Neural crest cell (in vitro differentiated cells): ENCODE results near the gene TRIP4. TPM values are rescaled to one million over a fixed set of nuclear protein-coding genes. Genes with fewer than 3 reads are reported as not detected.

Experiments used
- DNase-seq: peaks from one replicate; pipeline ENCODE4 v3.0.0; 2021; ENCODE audit warnings: low read depth, mixed read lengths, low spot score
- H3K27ac Mint-ChIP-seq: one replicate; pipeline ENCODE4 v1.8.0; 2021; ENCODE audit warnings: mild to moderate bottlenecking, mixed read lengths; ENCODE audit not compliant: unreplicated experiment
- H3K27me3 Mint-ChIP-seq: 2 replicates; pipeline ENCODE4 v1.8.0; 2021; ENCODE audit warnings: low read depth, mild to moderate bottlenecking, mixed read lengths
- H3K36me3 Mint-ChIP-seq: 2 replicates; pipeline ENCODE4 v1.8.0; 2021; ENCODE audit warnings: low read depth, mild to moderate bottlenecking, mixed read lengths
- H3K4me1 Mint-ChIP-seq: 2 replicates; pipeline ENCODE4 v1.8.0; 2021; ENCODE audit warnings: mixed read lengths
- H3K4me3 Mint-ChIP-seq: one replicate; pipeline ENCODE4 v1.8.0; 2021; ENCODE audit warnings: mild to moderate bottlenecking, mixed read lengths
- H3K9me3 Mint-ChIP-seq: 2 replicates; pipeline ENCODE4 v1.8.0; 2021; ENCODE audit warnings: mixed read lengths
- total RNA-seq: library from RNA; stranded (reverse); gene quantifications from 2 replicates; pipeline ENCODE4 v1.2.1, GENCODE V29; 2021
- TF ChIP-seq, protein P1 (sequence below): fragments of 200-600 bp; sonication (generic); conservative IDR thresholded peaks from 2 replicates; pipeline ENCODE4 v1.5.0; 2021; ENCODE audit warnings: antibody characterized with exemption, mild to moderate bottlenecking

The TRIP4 gene
- total RNA-seq, 1 donor from 2014 or later, result 20.8 TPM

DNA sequence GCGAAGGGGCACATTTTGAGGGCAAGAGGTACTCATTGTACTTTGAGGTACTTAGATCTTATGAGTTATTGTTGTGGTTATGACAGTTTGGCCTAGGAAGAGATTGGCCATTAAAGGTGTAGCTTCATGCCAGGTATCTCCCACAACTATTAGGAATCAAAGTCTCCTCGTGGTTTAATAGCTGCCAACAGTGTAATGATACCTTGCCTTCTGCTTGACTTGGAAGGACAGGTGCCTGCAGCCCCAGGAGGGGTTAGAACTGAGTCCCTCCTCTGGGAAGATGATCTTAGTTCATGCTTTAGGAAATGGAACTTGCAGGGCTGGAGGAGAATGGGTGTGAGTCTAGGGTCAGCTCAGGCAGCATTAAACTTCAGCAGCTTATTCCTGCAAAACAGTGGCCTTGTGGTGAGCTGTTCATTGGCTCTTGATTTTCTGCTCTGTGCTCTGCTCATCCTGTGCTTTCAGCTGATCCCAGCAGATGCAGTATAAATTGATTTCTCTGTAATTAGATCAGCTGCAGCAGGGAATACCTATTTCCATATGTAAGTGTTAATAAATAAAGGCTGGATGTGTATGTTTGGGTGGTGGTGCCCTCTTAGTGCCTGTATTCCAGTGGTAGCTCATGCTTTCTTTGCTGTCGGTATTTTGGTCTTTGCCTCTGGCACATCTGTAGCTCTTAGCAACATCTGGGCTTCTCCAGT lies 113.2 kb downstream of the TRIP4 start:
- no peak for DNase-seq
- H3K27me3 Mint-ChIP-seq, result no peaks in the 10 kb centered on the region
- no peaks in the 10 kb centered on the region for H3K9me3 Mint-ChIP-seq
- no peak overlapping the region for H3K27ac Mint-ChIP-seq
- no peak overlapping the region for H3K4me3 Mint-ChIP-seq
- peaks cover 6% of the 10 kb centered on the region for H3K36me3 Mint-ChIP-seq
- TF ChIP-seq, protein P1, sequence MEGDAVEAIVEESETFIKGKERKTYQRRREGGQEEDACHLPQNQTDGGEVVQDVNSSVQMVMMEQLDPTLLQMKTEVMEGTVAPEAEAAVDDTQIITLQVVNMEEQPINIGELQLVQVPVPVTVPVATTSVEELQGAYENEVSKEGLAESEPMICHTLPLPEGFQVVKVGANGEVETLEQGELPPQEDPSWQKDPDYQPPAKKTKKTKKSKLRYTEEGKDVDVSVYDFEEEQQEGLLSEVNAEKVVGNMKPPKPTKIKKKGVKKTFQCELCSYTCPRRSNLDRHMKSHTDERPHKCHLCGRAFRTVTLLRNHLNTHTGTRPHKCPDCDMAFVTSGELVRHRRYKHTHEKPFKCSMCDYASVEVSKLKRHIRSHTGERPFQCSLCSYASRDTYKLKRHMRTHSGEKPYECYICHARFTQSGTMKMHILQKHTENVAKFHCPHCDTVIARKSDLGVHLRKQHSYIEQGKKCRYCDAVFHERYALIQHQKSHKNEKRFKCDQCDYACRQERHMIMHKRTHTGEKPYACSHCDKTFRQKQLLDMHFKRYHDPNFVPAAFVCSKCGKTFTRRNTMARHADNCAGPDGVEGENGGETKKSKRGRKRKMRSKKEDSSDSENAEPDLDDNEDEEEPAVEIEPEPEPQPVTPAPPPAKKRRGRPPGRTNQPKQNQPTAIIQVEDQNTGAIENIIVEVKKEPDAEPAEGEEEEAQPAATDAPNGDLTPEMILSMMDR, result no peak
- peaks cover 21% of the 10 kb centered on the region for H3K4me1 Mint-ChIP-seq

DNA sequence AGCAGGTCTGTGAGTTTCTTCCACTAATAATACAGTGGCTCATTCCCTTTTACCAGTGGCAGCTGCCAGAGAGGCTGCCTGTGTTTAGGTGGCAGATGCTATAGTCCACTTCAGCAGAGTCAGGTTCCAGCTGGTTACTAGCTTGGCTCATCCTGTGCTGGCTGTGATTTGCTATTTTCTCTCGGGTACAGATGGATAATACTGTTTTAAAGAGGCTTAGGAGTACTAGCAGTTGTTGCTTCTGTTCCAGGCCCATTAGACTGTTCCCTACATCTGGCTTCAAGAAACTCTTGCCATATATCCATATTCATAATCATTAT lies 113.7 kb downstream of the TRIP4 start:
- no peak for DNase-seq

DNA sequence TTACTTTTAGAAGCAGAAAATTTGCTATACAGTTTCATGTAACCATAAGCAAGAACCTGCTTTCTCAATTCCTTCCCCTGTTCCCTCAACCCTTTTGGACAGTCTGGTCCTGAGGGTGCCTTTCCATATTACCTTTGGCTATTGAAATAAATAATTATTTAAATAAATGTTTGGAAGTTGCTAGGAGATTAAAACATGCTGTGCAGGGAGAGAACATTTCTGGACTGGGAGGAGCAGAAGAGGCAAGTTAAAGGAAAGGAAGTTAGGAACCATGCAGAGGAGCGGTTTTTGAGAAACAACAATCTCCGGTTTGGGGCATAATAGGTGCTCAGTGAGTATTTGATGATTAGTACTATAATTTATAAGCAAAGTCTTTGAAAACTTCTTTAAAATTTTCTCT lies 114.5 kb downstream of the TRIP4 start:
- Mint-ChIP-seq H3K27me3 (no peaks in the 10 kb centered on the region), H3K4me3 (no peak overlapping the region), H3K27ac (no peak overlapping the region), H3K9me3 (no peaks in the 10 kb centered on the region), H3K36me3 (peaks cover 6% of the 10 kb centered on the region), H3K4me1 (peaks cover 27% of the 10 kb centered on the region)
- TF ChIP-seq, protein P1, result no peak
- no peak for DNase-seq

More for the DNA sequence above, 113.7 kb downstream of the TRIP4 start:
- TF ChIP-seq, protein P1, result no peak
- peaks cover 6% of the 10 kb centered on the region for H3K36me3 Mint-ChIP-seq
- H3K9me3 Mint-ChIP-seq, result no peaks in the 10 kb centered on the region
- H3K27me3 Mint-ChIP-seq, result no peaks in the 10 kb centered on the region
- no peak overlapping the region for H3K4me3 Mint-ChIP-seq
- H3K27ac Mint-ChIP-seq, result no peak overlapping the region
- H3K4me1 Mint-ChIP-seq, result peaks cover 21% of the 10 kb centered on the region

DNA sequence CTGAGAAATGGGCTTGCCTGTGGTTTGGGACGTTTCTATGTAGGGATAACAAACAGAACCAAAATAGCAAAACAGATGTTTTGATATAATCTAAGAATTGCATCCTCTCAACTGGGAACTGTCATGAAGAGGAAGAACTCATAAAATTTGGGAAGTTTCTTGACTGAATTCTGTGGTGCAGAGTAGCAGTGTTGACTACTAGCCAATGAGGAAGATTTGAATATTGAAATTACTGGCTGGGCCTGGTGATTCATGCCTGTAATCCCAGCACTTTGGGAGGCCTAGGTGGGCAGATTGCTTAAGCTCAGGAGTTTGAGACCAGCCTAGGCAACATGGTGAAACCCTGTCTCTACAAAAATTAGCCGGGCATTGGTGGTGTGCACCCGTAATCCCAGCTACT lies 114.9 kb downstream of the TRIP4 start:
- Mint-ChIP-seq H3K27ac (no peak overlapping the region), H3K4me3 (no peak overlapping the region), H3K36me3 (peaks cover 6% of the 10 kb centered on the region), H3K27me3 (no peaks in the 10 kb centered on the region), H3K4me1 (peaks cover 31% of the 10 kb centered on the region), H3K9me3 (no peaks in the 10 kb centered on the region)
- TF ChIP-seq, protein P1, result no peak
- no peak for DNase-seq

DNA sequence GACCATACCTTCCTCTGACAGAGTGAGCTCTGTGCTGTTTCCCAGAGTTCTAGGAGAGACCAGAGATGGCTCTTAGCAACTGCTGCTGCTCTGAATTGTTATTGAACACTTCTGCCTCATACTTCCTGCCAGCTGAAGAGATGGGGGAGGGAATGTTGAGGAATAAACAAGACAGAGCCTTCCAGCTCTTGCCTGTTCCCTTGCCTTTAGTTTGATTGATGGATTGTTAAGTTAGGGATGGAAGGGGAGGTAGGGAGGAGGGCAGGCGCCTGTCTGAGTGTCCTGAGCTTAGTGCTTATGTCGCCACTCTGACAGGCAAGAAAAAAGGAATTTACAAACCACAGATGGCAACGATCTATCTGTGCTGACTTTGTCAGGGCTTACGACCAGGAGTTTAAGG lies 115.6 kb downstream of the TRIP4 start:
- no peaks in the 10 kb centered on the region for H3K9me3 Mint-ChIP-seq
- H3K4me3 Mint-ChIP-seq, result peak overlapping the region; percentile 2
- no peaks in the 10 kb centered on the region for H3K27me3 Mint-ChIP-seq
- peaks cover 6% of the 10 kb centered on the region for H3K36me3 Mint-ChIP-seq
- H3K4me1 Mint-ChIP-seq, result peaks cover 31% of the 10 kb centered on the region
- DNase-seq, result no peak
- TF ChIP-seq, protein P1, result no peak
- peak overlapping the region; percentile 39 for H3K27ac Mint-ChIP-seq
